CD14-positive monocyte (primary cell): ENCODE measurements around the gene IL31RA. TPM values are rescaled to one million over a fixed set of nuclear protein-coding genes. Genes with fewer than 3 reads are reported as not detected.

Experiments
- DNase-seq, 3 donors: peaks; one replicate each; pipeline ENCODE4 v3.0.0-alpha.2; 2011 to 2022
- H2AFZ ChIP-seq: 2 replicates; pipeline ENCODE4 v1.6.0; 2012; ENCODE audit warnings: mild to moderate bottlenecking, low read depth, low read length, inconsistent platforms; ENCODE audit not compliant: insufficient read depth, poor library complexity, severe bottlenecking
- H3K27ac ChIP-seq, 2 donors: 1 replicate in 1 of 2; 2 replicates in 1 of 2; pipeline ENCODE4 v1.5.1; 2012 to 2013; ENCODE audit warnings: low read length in 2 of 2, control low read depth in 1 of 2, inconsistent platforms in 1 of 2, low read depth in 1 of 2, mild to moderate bottlenecking in 1 of 2
- H3K27me3 ChIP-seq, 2 donors: one replicate each; pipeline versions ENCODE4 v1.6.0 to v1.6.1; 2011 to 2013; ENCODE audit warnings: low read length in 2 of 2; ENCODE audit not compliant: control insufficient read depth in 2 of 2, insufficient read depth in 2 of 2
- H3K36me3 ChIP-seq, 2 donors: replicated peaks in 1 of 2; 1 replicate in 1 of 2; 2 replicates in 1 of 2; pipeline versions ENCODE4 v1.5.1 to v1.6.1; 2012 to 2013; ENCODE audit warnings: low read length in 2 of 2, control low read depth in 1 of 2, inconsistent platforms in 1 of 2, mild to moderate bottlenecking in 1 of 2; ENCODE audit not compliant: insufficient read depth in 2 of 2, control insufficient read depth in 1 of 2
- H3K4me1 ChIP-seq, 2 donors: 1 replicate in 1 of 2; 2 replicates in 1 of 2; pipeline versions ENCODE4 v1.5.1 to v1.6.1; 2012 to 2013; ENCODE audit warnings: low read length in 2 of 2, control low read depth in 1 of 2, inconsistent platforms in 1 of 2, mild to moderate bottlenecking in 1 of 2, moderate library complexity in 1 of 2; ENCODE audit not compliant: insufficient read depth in 2 of 2, control insufficient read depth in 1 of 2
- H3K4me2 ChIP-seq: replicated peaks from 2 replicates; pipeline ENCODE3; 2012; ENCODE audit warnings: low read length, moderate library complexity, mild to moderate bottlenecking; ENCODE audit not compliant: poor library complexity, severe bottlenecking; ENCODE audit errors: extremely low read depth
- H3K4me3 ChIP-seq, 3 experiments: fragments of 200-600 bp in 1 of 3; sonication (generic) in 1 of 3; replicated peaks in 1 of 3; 1 replicate in 2 of 3; 2 replicates in 1 of 3; pipeline ENCODE4 v1.5.1; 2011 to 2013; ENCODE audit warnings: low read length in 3 of 3, mild to moderate bottlenecking in 3 of 3, control low read depth in 2 of 3, low read depth in 2 of 3, inconsistent platforms in 1 of 3, moderate library complexity in 1 of 3
- H3K79me2 ChIP-seq: 2 replicates; pipeline ENCODE4 v1.6.0; 2012; ENCODE audit warnings: mild to moderate bottlenecking, control low read depth, inconsistent platforms, low read length, moderate library complexity; ENCODE audit not compliant: insufficient read depth
- H3K9ac ChIP-seq: 2 replicates; pipeline ENCODE4 v1.6.0; 2017; ENCODE audit warnings: low read length, mild to moderate bottlenecking; ENCODE audit not compliant: insufficient read depth, poor library complexity, severe bottlenecking
- H3K9me3 ChIP-seq, 2 donors: replicated peaks in 1 of 2; 1 replicate in 1 of 2; 2 replicates in 1 of 2; pipeline versions ENCODE4 v1.5.1 to v1.6.1; 2012 to 2013; ENCODE audit warnings: low read length in 2 of 2, control low read depth in 1 of 2; ENCODE audit not compliant: control insufficient read depth in 1 of 2, insufficient read depth in 1 of 2
- H4K20me1 ChIP-seq: 2 replicates; pipeline ENCODE4 v1.6.0; 2012; ENCODE audit warnings: mild to moderate bottlenecking, low read length, control low read depth, moderate library complexity; ENCODE audit not compliant: insufficient read depth
- H3K27ac Mint-ChIP-seq, 7 donors: one replicate each; pipeline ENCODE4 v1.8.0; 2020; ENCODE audit warnings: mild to moderate bottlenecking in 7 of 7, mixed read lengths in 7 of 7, moderate library complexity in 6 of 7, inconsistent platforms in 2 of 7
- H3K27me3 Mint-ChIP-seq, 3 donors: one replicate each; pipeline ENCODE4 v1.8.0; 2021 to 2022; ENCODE audit warnings: low read depth in 3 of 3, mild to moderate bottlenecking in 3 of 3, mixed read lengths in 3 of 3, moderate library complexity in 3 of 3, inconsistent platforms in 1 of 3
- H3K36me3 Mint-ChIP-seq, 2 donors: one replicate each; pipeline ENCODE4 v1.8.0; 2020; ENCODE audit warnings: mixed read lengths in 2 of 2, inconsistent platforms in 1 of 2, mild to moderate bottlenecking in 1 of 2
- H3K4me1 Mint-ChIP-seq: one replicate; pipeline ENCODE4 v1.8.0; 2020; ENCODE audit warnings: mild to moderate bottlenecking, mixed read lengths
- H3K4me3 Mint-ChIP-seq, 2 donors: one replicate each; pipeline ENCODE4 v1.8.0; 2020; ENCODE audit warnings: mild to moderate bottlenecking in 2 of 2, mixed read lengths in 2 of 2, moderate library complexity in 1 of 2
- H3K9me3 Mint-ChIP-seq, 7 donors: one replicate each; pipeline ENCODE4 v1.8.0; 2020 to 2022; ENCODE audit warnings: mixed read lengths in 7 of 7, mild to moderate bottlenecking in 6 of 7, moderate library complexity in 6 of 7, inconsistent platforms in 2 of 7
- CTCF ChIP-seq: fragments of 200-600 bp; IDR thresholded peaks from one replicate; pipeline ENCODE4 v1.8.0; 2022; ENCODE audit warnings: antibody characterized with exemption, mild to moderate bottlenecking
- WGBS: methylation state at CpG from one replicate; pipeline ENCODE4 v1.1.5; 2013; ENCODE audit warnings: missing lambda C conversion rate; ENCODE audit not compliant: insufficient coverage; 5-methylcytosine and 5-hydroxymethylcytosine counted together
- intact Hi-C, 2 donors: fragments of 100-400 bp; cut with micrococcal nuclease; formaldehyde crosslinking; loops; one replicate each; pipeline versions ENCODE4 v1.15.0 to v1.15.1; 2023
- polyA plus RNA-seq, 3 donors: library from polyadenylated mRNA; depleted of rRNA in 1 of 3; unstranded in 2 of 3; stranded (reverse) in 1 of 3; fragments of 300-500 nt in 2 of 3; fragments of >200 nt in 1 of 3; fragmentation: Illumina TruSeq in 2 of 3; gene quantifications; 1 replicate in 2 of 3; 2 replicates in 1 of 3; pipeline ENCODE4 v1.2.3, GENCODE V29; 2012 to 2021

The IL31RA gene
- polyA plus RNA-seq, 3 donors: 0.52 to 1.8 (median 1.3) TPM

DNA sequence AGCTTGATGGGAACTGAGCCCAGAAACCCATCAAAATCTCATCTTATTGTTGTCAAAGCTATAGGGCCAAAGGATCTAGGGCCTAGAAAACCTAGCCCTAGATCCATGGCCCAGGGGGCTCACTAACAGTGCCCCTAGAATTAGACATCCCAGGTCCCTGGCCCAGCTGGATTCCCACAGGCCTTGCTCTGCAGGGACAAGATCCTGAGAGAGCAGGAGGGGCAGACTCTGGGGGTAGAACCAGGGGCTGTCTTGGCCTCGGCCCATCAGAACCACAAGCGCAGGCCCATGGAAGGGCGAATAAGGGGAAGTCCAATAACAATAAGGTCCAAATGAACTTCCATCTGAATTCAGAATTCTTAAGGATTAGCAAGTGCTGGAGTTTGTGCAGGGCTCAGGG, 74.0 kb downstream of the IL31RA start:
- Mint-ChIP-seq H3K9me3 (peaks cover 0 to 2% (median 0%) of the 10 kb centered on the region in 7 donors), H3K27me3 (peaks cover 0 to 10% (median 9%) of the 10 kb centered on the region in 3 donors), H3K4me3 (no peak overlapping the region), H3K27ac (no peak overlapping the region), H3K4me1 (peaks cover 14% of the 10 kb centered on the region), H3K36me3 (peaks cover 1 to 8% of the 10 kb centered on the region in 2 donors)
- Histone ChIP-seq H3K27ac (no peak overlapping the region), H3K36me3 (no peaks in the 10 kb centered on the region), H3K9ac (no peak overlapping the region), H3K4me2 (no peak overlapping the region), H3K9me3 (no peaks in the 10 kb centered on the region), H3K4me1 (peaks cover 11 to 12% of the 10 kb centered on the region in 2 donors), H3K4me3 (no peak overlapping the region), H3K27me3 (no peaks in the 10 kb centered on the region), H2AFZ (no peak overlapping the region), H4K20me1 (no peaks in the 10 kb centered on the region), H3K79me2 (no peaks in the 10 kb centered on the region)
- WGBS: no CpG with 5 or more reads among the region's 3 CpGs
- no peak for TF ChIP-seq CTCF
- no peak for DNase-seq
- intact Hi-C loops: no loop called here

- H3K4me3 ChIP-seq: no peak overlapping the region
- H3K27ac ChIP-seq: no peak overlapping the region
- H3K27me3 ChIP-seq: no peaks in the 10 kb centered on the region
- peaks cover 0 to 2% (median 0%) of the 10 kb centered on the region in 7 donors for H3K9me3 Mint-ChIP-seq
- peaks cover 0 to 10% (median 7%) of the 10 kb centered on the region in 3 donors for H3K27me3 Mint-ChIP-seq
- no peak overlapping the region for H3K9ac ChIP-seq
- intact Hi-C loops: no loop called here
- H4K20me1 ChIP-seq: no peaks in the 10 kb centered on the region
- no peak overlapping the region for H3K4me2 ChIP-seq
- DNase-seq: no peak
- H3K36me3 Mint-ChIP-seq: peaks cover 1 to 7% of the 10 kb centered on the region in 2 donors
- no peak for TF ChIP-seq CTCF
- no peaks in the 10 kb centered on the region for H3K9me3 ChIP-seq
- 95% methylated on average over 5 of the region's 5 CpGs for WGBS
- H3K4me1 Mint-ChIP-seq: peaks cover 14% of the 10 kb centered on the region
- H3K36me3 ChIP-seq: no peaks in the 10 kb centered on the region
- no peak overlapping the region for H3K27ac Mint-ChIP-seq
- no peaks in the 10 kb centered on the region for H3K79me2 ChIP-seq
- peaks cover 11 to 12% of the 10 kb centered on the region in 2 donors for H3K4me1 ChIP-seq
- H3K4me3 Mint-ChIP-seq: no peak overlapping the region
- H2AFZ ChIP-seq: no peak overlapping the region
Observed at GRCh38 chr5:55925712-55926111, 74.6 kb downstream of the IL31RA start.
